ENCODE measurements around the gene MYH10.

- TF ChIP-seq CTCF (IDR thresholded peaks at IDR 0.05; ENCODE audit: insufficient read depth, low read length, poor library complexity, severe bottlenecking) = no peak
- TF ChIP-seq EZH2phosphoT487 (conservative IDR thresholded peaks at IDR 0.05; ENCODE audit: low read length) = no peak
Observed at GRCh38 chr17:8499171-8499570, 131.4 kb downstream of the MYH10 start.
